Sciatic nerve (tissue), 2 donors: Measurements from ENCODE around the gene CYP19A1. TPM values are rescaled to one million over a fixed set of nuclear protein-coding genes. Genes with fewer than 3 reads are reported as not detected.
"Not testable (repeated sequence)": the region's sequence is repeated elsewhere in the genome, so short reads cannot be mapped to it uniquely, and the experiment has no call there.

Experiments used
- ATAC-seq: fragments of 200-7000 bp; cut with Tn5 transposase; one replicate; pipeline ENCODE4 v1.9.1; 2020; ENCODE audit warnings: mild to moderate bottlenecking, moderate library complexity
- DNase-seq: peaks from one replicate; pipeline ENCODE4 v3.0.0-alpha.2; 2020; ENCODE audit warnings: low spot score
- intact Hi-C: fragments of 100-400 bp; cut with DNase I; formaldehyde crosslinking; loops from one replicate; pipeline ENCODE4 v1.14.2; 2022
- total RNA-seq: library from RNA; stranded (reverse); fragmentation: NEBNext Ultra II Directional; extraction: Animal tissue kit (Norgen Biotek cat#: 25700); gene quantifications from one replicate; pipeline ENCODE4 v1.2.1, GENCODE V29; 2021
- donor health status: DM: no; HTN: no; CAD: no.
- donor health status: DM: no; HTN: no; CAD: no.

CYP19A1 gene
- total RNA-seq, 1 donor from 2014 or later: 24.0 TPM

DNA sequence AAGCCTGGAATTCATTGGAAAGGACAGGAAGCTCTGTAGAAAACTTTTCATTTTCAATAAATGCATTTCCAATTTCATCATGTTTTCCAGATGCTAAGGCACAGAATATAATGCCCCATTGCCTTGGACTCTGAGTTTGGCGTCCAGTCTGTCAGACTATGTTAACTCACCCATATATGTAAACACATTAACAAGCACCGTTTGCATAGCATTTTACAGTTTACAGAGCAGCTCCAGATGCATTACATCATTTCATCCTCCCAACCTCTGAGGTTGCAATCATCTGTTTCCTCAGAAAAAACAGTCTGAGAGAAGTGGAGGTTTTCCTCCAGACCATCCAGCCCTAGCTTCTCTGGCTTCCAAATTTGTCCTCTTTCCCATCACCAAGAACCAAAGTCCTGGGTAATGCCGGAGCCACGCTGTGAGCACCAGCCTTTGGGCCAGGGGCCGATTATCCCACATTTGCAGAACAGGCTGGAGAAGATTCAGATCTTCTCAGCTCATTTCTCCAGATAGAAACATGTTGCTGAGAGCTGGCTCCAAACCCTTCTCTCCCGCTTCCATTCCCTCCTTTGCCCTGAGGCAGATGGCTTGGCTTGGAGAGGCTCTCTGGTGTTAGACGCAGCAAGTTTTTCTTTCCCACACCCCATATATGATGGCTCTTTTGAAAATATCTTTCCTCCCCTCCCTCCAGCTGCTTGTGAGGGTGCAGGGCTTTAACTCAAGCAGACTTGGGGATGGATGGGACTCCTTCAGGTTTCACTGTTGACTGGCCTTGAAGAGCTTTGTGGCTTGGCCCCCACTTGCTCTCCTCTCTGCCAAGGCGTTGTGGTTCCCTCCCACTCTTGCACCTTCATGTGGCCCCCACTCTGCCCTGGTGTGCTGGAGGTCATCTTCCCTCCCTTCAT lies 26.0 kb downstream of the CYP19A1 start:
- intact Hi-C loops: no loop called here
- DNase-seq: no peak
- no peak for ATAC-seq

DNA sequence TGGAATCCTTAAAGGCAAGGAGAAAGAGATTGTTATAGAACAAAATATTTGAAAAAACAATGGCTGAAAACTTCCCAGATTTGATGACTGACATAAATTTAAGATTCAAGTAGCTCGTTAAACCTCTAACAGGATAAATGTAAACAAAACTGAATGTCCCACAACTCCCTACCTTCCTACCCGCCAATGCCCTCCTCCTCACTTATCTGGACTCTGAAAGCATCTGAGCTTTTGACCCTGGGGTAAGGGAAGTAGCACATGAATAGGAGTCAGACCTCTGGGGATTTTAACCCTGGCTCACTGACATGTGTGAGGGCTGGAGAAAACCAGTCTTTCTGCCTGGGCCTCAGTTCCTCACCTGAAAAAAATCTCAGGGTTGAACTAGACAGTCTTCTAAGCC lies 26.9 kb downstream of the CYP19A1 start:
- ATAC-seq: no peak

GRCh38 chr15:51310064-51310463 lies 28.3 kb downstream of the CYP19A1 start:
- DNase-seq (no peak), ATAC-seq (peak; percentile 73)
- intact Hi-C loops: no loop called here

More for the DNA sequence above, 26.9 kb downstream of the CYP19A1 start:
- intact Hi-C loops: no loop called here
- DNase-seq: no peak

- intact Hi-C loops: no loop called here
- ATAC-seq (no peak), DNase-seq (no peak)
Measured at GRCh38 chr15:51307811-51308210, 30.6 kb downstream of the CYP19A1 start.

- DNase-seq: no peak
- intact Hi-C loops: no loop called here
- ATAC-seq: no peak
Measured at GRCh38 chr15:51307325-51307724, 31.1 kb downstream of the CYP19A1 start.

DNA sequence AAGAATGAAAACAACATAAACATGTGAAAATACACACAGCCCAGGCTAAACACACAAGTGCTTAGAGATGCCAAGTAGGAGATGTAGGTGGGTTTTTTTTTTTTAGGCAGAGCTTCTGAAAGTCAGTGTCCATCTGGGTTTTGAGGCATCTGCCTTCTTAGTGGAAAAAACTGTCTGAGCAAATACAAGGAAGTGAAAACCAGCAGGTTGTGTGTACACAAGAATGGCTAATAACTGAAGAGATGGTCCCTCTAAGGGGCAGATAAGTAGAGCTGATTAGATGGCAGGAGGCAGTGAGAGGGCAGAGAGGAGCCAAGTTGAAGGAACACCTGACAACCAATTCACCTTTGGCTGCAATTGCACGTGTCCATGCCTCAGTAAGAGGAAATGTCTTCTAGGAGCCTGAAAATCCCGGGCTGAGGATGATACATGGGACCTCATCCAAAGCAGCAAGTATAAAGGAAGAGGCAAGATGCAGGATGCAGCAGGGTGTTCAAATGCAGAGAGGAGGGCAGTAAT lies 34.9 kb downstream of the CYP19A1 start:
- intact Hi-C loops: no loop called here
- DNase-seq (no peak), ATAC-seq (no peak)

DNA sequence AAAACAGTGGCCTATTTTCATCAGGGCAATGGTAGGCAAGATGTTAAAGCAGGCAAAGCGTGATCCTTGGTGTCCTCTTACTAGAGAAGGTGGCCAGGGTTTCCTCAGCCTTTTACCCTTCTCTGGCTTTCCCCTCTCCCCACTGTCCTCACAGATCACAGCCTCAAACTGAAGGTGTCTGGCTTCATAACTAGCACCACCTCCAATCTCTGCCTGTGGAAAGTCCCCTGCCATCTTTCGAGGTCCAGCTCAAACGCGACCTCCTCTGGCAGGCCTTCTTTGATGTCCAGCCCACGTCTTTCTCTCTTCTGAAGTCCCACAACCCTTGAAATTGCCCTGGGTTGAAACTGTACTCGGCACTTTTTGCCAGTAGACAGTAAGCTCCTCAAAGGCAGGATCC lies 35.9 kb downstream of the CYP19A1 start:
- DNase-seq: no peak
- no peak for ATAC-seq
- intact Hi-C loops: no loop called here

GRCh38 chr15:51299187-51300015 lies 39.0 kb downstream of the CYP19A1 start:
- DNase-seq: no peak
- ATAC-seq: peak; percentile 82
- intact Hi-C loops: no loop called here

DNA sequence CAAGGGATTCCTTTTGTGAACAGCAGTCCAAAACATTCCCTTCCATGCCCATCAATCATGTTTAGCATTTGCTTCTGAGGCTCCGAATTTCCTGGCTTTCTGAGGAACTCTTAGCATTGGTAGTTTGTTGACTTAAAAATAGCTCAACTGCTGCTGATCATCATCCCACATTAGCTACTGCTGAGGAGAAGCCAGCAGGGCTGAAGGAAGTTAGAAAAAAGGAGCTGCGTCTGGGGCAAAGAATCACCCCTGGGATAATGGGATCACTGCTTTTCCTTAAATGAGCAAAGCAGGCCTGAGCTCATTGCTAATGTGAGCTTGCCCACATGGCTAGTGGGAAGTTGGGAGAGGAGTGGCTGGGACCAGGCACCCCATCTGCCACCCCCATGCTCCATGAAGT lies 39.8 kb downstream of the CYP19A1 start:
- intact Hi-C loops: no loop called here
- no peak for DNase-seq
- ATAC-seq: peak; percentile 63

GRCh38 chr15:51290720-51291119 lies 47.7 kb downstream of the CYP19A1 start:
- intact Hi-C loops: no loop called here
- ATAC-seq (no peak), DNase-seq (no peak)

DNA sequence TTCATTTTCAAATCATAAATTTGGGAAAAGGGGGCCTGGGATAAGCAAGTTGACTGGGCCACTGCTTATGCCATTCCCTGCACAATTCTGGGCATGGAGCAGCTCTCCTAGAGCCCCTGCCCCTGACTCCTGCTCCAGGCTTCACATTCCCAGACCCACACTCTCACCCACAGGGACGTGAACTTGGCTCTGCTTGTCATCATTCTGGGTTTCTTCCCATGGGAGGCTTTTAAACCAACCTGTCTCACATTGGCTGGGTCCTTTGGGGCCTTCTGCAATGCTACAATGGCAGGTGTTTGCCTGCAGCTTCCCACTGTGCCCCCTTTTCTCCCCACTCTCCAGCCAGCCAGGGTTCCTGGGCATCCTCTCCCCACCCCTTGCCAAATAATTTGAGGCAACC lies 49.1 kb downstream of the CYP19A1 start:
- no peak for ATAC-seq
- intact Hi-C loops: loop anchor here (10.0 kb wide), 1 partner anchor 96 kb away; no protein-coding TSS in a partner anchor
- no peak for DNase-seq

DNA sequence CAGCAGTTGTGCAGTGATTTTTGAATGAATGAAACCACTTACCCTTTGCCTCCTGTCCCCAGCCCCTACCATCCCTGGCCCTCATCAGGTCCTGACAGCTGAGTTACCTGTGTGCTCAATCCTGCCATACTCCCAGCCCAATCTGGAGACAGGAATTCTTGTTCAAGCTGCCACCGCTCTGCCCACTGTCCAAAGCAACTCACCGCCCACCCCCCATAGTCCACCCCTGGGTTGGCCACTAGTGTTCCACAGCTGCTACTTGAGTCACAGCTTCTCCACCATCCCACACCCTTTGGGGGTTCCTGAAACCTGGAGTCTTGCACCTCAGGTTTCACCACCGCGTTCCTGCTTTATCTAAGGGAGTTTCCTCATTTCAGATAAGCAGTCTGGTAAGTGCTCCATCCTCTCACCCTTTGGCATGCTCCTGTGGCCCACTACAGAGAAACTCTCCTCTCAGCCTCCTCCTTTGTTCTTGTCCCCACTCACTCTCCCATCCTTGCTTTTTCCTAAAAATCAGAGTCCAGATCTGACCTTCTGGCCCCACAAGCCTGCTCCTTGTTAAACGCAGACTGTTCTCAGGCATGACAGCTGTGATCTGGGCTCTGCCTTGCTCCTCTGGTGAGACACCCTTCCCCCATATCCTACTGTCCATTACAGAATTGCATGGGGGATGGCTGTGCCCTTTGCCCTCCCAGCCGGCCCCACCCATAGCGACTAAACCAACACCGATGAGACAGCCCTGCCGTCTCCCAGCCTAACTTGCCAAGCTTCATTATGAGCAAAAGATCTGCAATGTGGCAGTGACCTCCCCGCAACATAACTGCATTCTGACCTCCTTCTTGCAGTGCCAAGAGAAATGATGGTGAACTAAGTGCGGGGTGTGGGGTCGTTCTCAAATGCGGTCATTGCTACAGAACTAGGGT lies 50.0 kb downstream of the CYP19A1 start:
- ATAC-seq: no peak
- intact Hi-C loops: loop anchor here (10.0 kb wide), 1 partner anchor 96 kb away; no protein-coding TSS in a partner anchor
- no peak for DNase-seq

DNA sequence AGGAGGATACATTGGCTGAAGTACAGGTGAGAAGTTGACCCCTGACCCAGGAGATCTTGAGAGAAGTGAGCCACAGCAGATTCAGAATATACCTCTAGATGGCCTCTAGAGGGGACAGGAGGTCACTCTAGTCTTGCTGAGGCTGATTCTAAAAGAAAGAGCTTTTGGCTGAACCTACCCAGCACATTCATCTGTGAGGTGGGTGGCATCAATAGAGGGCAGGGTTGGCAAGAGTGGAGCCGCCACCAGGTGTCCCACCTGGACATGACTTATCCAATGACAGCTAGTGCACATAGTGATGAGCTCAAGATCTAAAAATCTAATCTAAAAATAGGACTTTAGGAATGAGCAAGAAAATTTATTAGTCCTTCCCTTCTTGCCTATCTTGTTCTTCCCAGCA lies 51.6 kb downstream of the CYP19A1 start:
- ATAC-seq: no peak
- intact Hi-C loops: loop anchor here (10.0 kb wide), 1 partner anchor 98 kb away; no protein-coding TSS in a partner anchor
- DNase-seq: no peak

DNA sequence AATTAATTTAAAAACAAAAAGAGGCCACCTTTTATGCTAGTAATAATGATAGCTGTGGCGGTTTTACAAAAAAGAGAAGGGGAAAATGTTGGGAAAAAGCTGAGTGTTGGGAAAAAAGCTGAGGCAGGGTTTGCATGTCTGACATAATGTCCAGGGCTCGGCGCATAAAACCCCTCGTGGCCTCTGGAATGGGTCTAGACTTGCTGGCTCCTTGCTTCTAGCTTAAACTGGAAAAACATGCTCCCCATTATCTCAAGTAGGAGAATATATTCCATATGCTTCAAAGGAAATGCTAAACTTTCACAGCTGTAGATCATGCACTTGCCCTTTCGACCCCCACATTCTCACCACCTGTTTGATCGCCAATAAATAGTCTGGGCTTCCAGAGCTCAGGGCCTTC lies 53.0 kb downstream of the CYP19A1 start:
- intact Hi-C loops: loop anchor here (10.0 kb wide), 1 partner anchor 99 kb away; no protein-coding TSS in a partner anchor
- DNase-seq (no peak), ATAC-seq (no peak)

GRCh38 chr15:51284871-51285270 lies 53.5 kb downstream of the CYP19A1 start:
- ATAC-seq (no peak), DNase-seq (no peak)
- intact Hi-C loops: loop anchor here (10.0 kb wide), 1 partner anchor 100 kb away; no protein-coding TSS in a partner anchor

- intact Hi-C loops: loop anchor here (10.0 kb wide), 1 partner anchor 102 kb away; no protein-coding TSS in a partner anchor
- DNase-seq (no peak), ATAC-seq (no peak)
Measured at GRCh38 chr15:51283026-51283425, 55.4 kb downstream of the CYP19A1 start.

- DNase-seq, ATAC-seq: not testable (repeated sequence)
- intact Hi-C loops: loop anchor here (10.0 kb wide), 1 partner anchor 103 kb away; no protein-coding TSS in a partner anchor
Measured at GRCh38 chr15:51282241-51282640, 56.2 kb downstream of the CYP19A1 start.

GRCh38 chr15:51281368-51281967 lies 56.9 kb downstream of the CYP19A1 start:
- DNase-seq: peak; percentile 81
- intact Hi-C loops: loop anchor here (10.0 kb wide), 1 partner anchor 103 kb away; no protein-coding TSS in a partner anchor
- peak; percentile 85 for ATAC-seq
